RWPE1 (cell line): ENCODE measurements around the gene ASPHD2.

Experiments
- CTCF ChIA-PET: fragments of 350-600 bp; sonication (Branson Sonifier 250); formaldehyde crosslinking; extraction: SDS; loops from one replicate; lab custom pipeline; 2021; lab: Yijun Ruan, JAX
- POLR2A ChIA-PET: fragments of 400-600 bp; formaldehyde crosslinking; extraction: SDS; loops from one replicate; lab custom pipeline; 2020; ENCODE audit warnings: antibody characterized with exemption; ENCODE audit not compliant: low non-redundant PET; lab: Yijun Ruan, JAX
- DNase-seq: peaks from one replicate; pipeline ENCODE4 v3.0.0; 2012; ENCODE audit warnings: low spot score
- H3K27ac ChIP-seq: fragments of 450-650 bp; 2 replicates; pipeline ENCODE4 v1.5.1; 2017
- CTCF ChIP-seq: fragments of 450-650 bp; conservative IDR thresholded peaks from 2 replicates; pipeline ENCODE4 v1.5.1; 2017; ENCODE audit warnings: low read depth, mild to moderate bottlenecking

The ASPHD2 gene

GRCh38 chr22:26443901-26444690 is 15.0 kb downstream of the ASPHD2 start:
- ChIA-PET CTCF (interaction anchor here (0.6 kb wide), 1 partner anchor 101 kb away, joined by 4 read pairs; no protein-coding TSS in a partner anchor), POLR2A (no interaction called here)
- TF ChIP-seq CTCF, result no peak
- no peak overlapping the region for H3K27ac ChIP-seq
- no peak for DNase-seq

GRCh38 chr22:26444777-26445176 is 15.7 kb downstream of the ASPHD2 start:
- TF ChIP-seq CTCF, result no peak
- CTCF ChIA-PET, result interaction anchor here (0.7 kb wide), 1 partner anchor 17 kb away, joined by 3 read pairs; no protein-coding TSS in a partner anchor
- DNase-seq, result no peak
- H3K27ac ChIP-seq, result no peak overlapping the region
- POLR2A ChIA-PET, result no interaction called here

- TF ChIP-seq CTCF, result no peak
- no peak for DNase-seq
- ChIA-PET POLR2A (no interaction called here), CTCF (interaction anchor here (0.7 to 0.8 kb wide), 2 partner anchors 15 to 16 kb away, joined by 3 to 8 read pairs; no protein-coding TSS in a partner anchor)
- H3K27ac ChIP-seq, result 0 out of 2 replicates have a peak overlapping the region, but pooled peaks have one; percentile 6
These were observed 16.7 kb downstream of the ASPHD2 start for GRCh38 chr22:26445577-26446275.

GRCh38 chr22:26446808-26447515 is 17.9 kb downstream of the ASPHD2 start:
- no peak overlapping the region for H3K27ac ChIP-seq
- DNase-seq, result no peak
- TF ChIP-seq CTCF, result no peak
- POLR2A ChIA-PET, result no interaction called here
- CTCF ChIA-PET, result no interaction called here

GRCh38 chr22:26447584-26448329 is 18.7 kb downstream of the ASPHD2 start:
- H3K27ac ChIP-seq, result 0 out of 2 replicates have a peak overlapping the region, but pooled peaks have one; percentile 49
- no peak for DNase-seq
- ChIA-PET CTCF (no interaction called here), POLR2A (no interaction called here)
- TF ChIP-seq CTCF, result no peak
